AG04450 (cell line): ENCODE data around the gene GPR135. TPM values are rescaled to one million over a fixed set of nuclear protein-coding genes. Genes with fewer than 3 reads are reported as not detected.

Experiments
- CTCF ChIA-PET: fragments of 300-600, 350-600 bp; formaldehyde crosslinking; extraction: SDS; loops from one replicate; lab custom pipeline; 2022; ENCODE audit warnings: antibody characterized with exemption, inconsistent platforms; lab: Charles Lee
- POLR2A ChIA-PET: fragments of 350-600 bp; formaldehyde crosslinking; extraction: SDS; loops from one replicate; lab custom pipeline; 2021; ENCODE audit warnings: antibody characterized with exemption, inconsistent platforms; lab: Yijun Ruan, JAX
- DNase-seq: peaks from one replicate; pipeline ENCODE4 v3.0.0-alpha.2; 2011; ENCODE audit warnings: low read depth, low spot score
- H3K27ac ChIP-seq: one replicate; pipeline ENCODE4 v1.5.1; 2012; ENCODE audit warnings: low read depth, low read length, control low read depth
- H3K27me3 ChIP-seq: one replicate; pipeline ENCODE4 v1.6.0; 2012; ENCODE audit warnings: low read length; ENCODE audit not compliant: control insufficient read depth, insufficient read depth
- H3K4me3 ChIP-seq: 2 replicates; pipeline ENCODE4 v1.5.1; 2011; ENCODE audit warnings: mild to moderate bottlenecking, low read depth, low read length, control low read depth
- H3K9me3 ChIP-seq: 2 replicates; pipeline ENCODE4 v1.5.1; 2012; ENCODE audit warnings: low read length; ENCODE audit not compliant: control insufficient read depth, insufficient read depth
- polyA plus RNA-seq: library from polyadenylated mRNA; depleted of rRNA; stranded (reverse); fragments of >200 nt; gene quantifications from 2 replicates; pipeline ENCODE4 v1.2.3, GENCODE V29; 2011
- TF ChIP-seq, protein P1 (sequence below): IDR thresholded peaks from 2 replicates; pipeline ENCODE4 v1.5.1; 2011; ENCODE audit warnings: low read depth, low read length, control low read depth, inconsistent platforms

Gene GPR135
- polyA plus RNA-seq, 1 experiment: 2.4 TPM

- no peaks in the 10 kb centered on the region for H3K27me3 ChIP-seq
- TF ChIP-seq, protein P1, sequence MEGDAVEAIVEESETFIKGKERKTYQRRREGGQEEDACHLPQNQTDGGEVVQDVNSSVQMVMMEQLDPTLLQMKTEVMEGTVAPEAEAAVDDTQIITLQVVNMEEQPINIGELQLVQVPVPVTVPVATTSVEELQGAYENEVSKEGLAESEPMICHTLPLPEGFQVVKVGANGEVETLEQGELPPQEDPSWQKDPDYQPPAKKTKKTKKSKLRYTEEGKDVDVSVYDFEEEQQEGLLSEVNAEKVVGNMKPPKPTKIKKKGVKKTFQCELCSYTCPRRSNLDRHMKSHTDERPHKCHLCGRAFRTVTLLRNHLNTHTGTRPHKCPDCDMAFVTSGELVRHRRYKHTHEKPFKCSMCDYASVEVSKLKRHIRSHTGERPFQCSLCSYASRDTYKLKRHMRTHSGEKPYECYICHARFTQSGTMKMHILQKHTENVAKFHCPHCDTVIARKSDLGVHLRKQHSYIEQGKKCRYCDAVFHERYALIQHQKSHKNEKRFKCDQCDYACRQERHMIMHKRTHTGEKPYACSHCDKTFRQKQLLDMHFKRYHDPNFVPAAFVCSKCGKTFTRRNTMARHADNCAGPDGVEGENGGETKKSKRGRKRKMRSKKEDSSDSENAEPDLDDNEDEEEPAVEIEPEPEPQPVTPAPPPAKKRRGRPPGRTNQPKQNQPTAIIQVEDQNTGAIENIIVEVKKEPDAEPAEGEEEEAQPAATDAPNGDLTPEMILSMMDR: no peak
- DNase-seq: peak; percentile 41
- no peaks in the 10 kb centered on the region for H3K9me3 ChIP-seq
- ChIA-PET CTCF (interaction anchor here (1.4 to 1.8 kb wide), 2 partner anchors 10 to 93 kb away, joined by 18 to 19 read pairs; partner anchors contain the start of gene CCDC175), POLR2A (interaction anchor here (0.7 to 2.6 kb wide), 2 partner anchors 9 to 18 kb away, joined by 7 to 19 read pairs; partner anchors contain the start of gene GPR135)
- peak overlapping the region; percentile 98 for H3K27ac ChIP-seq
- peak overlapping the region; percentile 87 for H3K4me3 ChIP-seq
Observed at GRCh38 chr14:59483363-59483762, 18.2 kb upstream of the GPR135 start.

DNA sequence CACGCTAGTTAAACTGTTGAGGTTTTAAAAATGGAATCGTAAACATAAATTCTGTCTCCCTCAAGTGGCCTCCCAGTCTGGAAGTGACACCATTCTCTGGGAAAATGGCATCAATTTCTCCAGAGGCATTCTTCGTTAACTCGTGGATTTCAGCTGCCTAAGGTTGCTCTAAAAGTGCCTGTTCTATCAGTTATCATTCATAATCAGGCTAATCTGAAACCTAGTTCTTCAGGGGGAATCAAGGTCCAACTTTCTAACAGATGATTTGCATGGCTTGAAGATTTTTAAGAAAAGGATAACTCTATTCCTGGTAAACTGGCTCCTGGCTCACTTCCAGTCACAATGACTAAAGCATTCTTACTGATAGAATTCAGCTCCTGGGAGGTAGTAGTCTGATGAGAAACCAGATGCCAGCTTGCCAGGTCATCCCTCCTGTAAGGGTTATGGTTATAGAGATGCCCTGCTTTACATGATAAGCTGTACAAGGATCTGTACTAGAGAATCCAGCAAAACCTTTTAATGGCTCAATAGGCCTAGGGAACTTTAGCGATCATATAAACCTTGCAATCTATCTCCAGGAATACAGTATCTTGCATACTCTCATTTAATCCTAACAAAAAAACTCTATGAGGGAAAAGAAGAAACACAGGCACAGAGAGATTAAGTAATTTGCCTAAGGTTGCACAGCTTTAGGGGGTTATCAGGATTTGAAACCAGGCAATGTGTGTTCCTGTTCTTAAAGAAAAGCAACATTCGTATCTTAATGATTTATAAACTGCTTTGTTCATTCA, 17.6 kb upstream of the GPR135 start:
- no peaks in the 10 kb centered on the region for H3K9me3 ChIP-seq
- POLR2A ChIA-PET: interaction anchor here (0.7 to 2.6 kb wide), 4 partner anchors 8 to 609 kb away, joined by 3 to 19 read pairs (median 5); partner anchors contain the start of genes GPR135 and PCNX4
- H3K27me3 ChIP-seq: no peaks in the 10 kb centered on the region
- CTCF ChIA-PET: interaction anchor here (1.8 kb wide), 1 partner anchor 9 kb away, joined by 19 read pairs; no protein-coding TSS in a partner anchor
- peak overlapping the region; percentile 98 for H3K27ac ChIP-seq
- peak overlapping the region; percentile 87 for H3K4me3 ChIP-seq
- DNase-seq: peak; percentile 89
- TF ChIP-seq, protein P1: no peak

DNA sequence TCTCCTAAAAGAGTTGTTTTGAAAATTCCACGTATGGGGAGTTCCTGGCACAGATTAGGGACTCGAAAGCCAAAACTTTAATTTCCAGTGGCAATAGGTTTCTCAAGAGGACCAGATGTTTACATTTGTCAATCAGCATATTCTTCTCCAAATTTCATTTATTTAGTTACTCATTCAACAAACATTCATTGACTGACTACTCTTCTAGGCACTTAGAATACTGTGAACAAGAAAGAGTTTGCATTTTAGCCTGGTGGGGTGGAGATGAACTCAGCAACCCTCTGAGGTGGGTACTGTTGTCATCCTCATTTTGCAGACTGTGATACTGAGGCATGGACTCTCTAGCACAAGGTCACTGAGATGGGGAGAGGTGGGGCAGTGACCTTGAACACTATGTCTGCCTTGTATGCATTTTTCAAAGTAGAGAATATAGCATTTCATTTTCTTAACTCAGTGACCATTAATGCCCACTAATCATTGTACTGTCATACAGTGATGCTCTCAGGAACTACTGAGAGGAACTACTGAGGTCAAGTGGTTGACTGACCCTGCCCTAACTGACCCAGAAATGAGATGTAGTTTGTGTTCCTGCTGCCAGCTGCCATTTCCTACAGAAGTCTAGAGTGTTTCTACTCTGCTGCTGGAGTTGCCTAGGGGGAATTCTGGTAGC, 16.8 kb upstream of the GPR135 start:
- no peaks in the 10 kb centered on the region for H3K27me3 ChIP-seq

GRCh38 chr14:59481407-59481806, 16.2 kb upstream of the GPR135 start:
- Histone ChIP-seq H3K4me3 (peak overlapping the region; percentile 87), H3K9me3 (no peaks in the 10 kb centered on the region), H3K27ac (no peak overlapping the region), H3K27me3 (no peaks in the 10 kb centered on the region)
- DNase-seq: no peak
- POLR2A ChIA-PET: no interaction called here
- TF ChIP-seq, protein P1: no peak
- CTCF ChIA-PET: interaction anchor here (1.1 kb wide), 1 partner anchor 37 kb away, joined by 4 read pairs; no protein-coding TSS in a partner anchor

More for the DNA sequence above, 16.8 kb upstream of the GPR135 start:
- ChIA-PET CTCF (no interaction called here), POLR2A (interaction anchor here (0.8 to 2.6 kb wide), 3 partner anchors 8 to 610 kb away, joined by 3 to 19 read pairs (median 3); partner anchors contain the start of gene PCNX4)
- H3K27ac ChIP-seq: peak overlapping the region; percentile 98
- H3K9me3 ChIP-seq: no peaks in the 10 kb centered on the region
- DNase-seq: no peak
- peak overlapping the region; percentile 87 for H3K4me3 ChIP-seq
- TF ChIP-seq, protein P1: no peak
